Spinal cord (tissue), 10 donors: Measurements from ENCODE around the gene VAMP5. TPM values are rescaled to one million over a fixed set of nuclear protein-coding genes. Genes with fewer than 3 reads are reported as not detected.
"Not testable (repeated sequence)": the region's sequence is repeated elsewhere in the genome, so short reads cannot be mapped to it uniquely, and the experiment has no call there.

Experiments
- DNase-seq, 6 donors: peaks; one replicate each; pipeline versions ENCODE4 v3.0.0 to v3.0.0-alpha.2; 2013 to 2015; ENCODE audit warnings: low spot score in 6 of 6, low read depth in 4 of 6
- H3K27ac ChIP-seq: one replicate; pipeline ENCODE4 v1.5.1; 2013; ENCODE audit warnings: low read depth, low read length, control low read depth
- H3K27me3 ChIP-seq: one replicate; pipeline ENCODE4 v1.6.1; 2013; ENCODE audit warnings: low read length; ENCODE audit not compliant: control insufficient read depth, insufficient read depth
- H3K36me3 ChIP-seq: one replicate; pipeline ENCODE4 v1.6.1; 2013; ENCODE audit warnings: low read length; ENCODE audit not compliant: control insufficient read depth, insufficient read depth
- H3K4me1 ChIP-seq: one replicate; pipeline ENCODE4 v1.6.1; 2013; ENCODE audit warnings: low read length; ENCODE audit not compliant: control insufficient read depth, insufficient read depth
- H3K4me3 ChIP-seq: one replicate; pipeline ENCODE4 v1.5.1; 2013; ENCODE audit warnings: low read depth, low read length, control low read depth
- H3K9me3 ChIP-seq: one replicate; pipeline ENCODE4 v1.6.1; 2013; ENCODE audit warnings: low read length; ENCODE audit not compliant: control insufficient read depth, insufficient read depth
- WGBS: methylation state at CpG from one replicate; pipeline ENCODE4 v1.1.5; 2013; ENCODE audit warnings: missing lambda C conversion rate; ENCODE audit not compliant: insufficient coverage; 5-methylcytosine and 5-hydroxymethylcytosine counted together
- polyA plus RNA-seq, 2 donors: library from polyadenylated mRNA; unstranded; fragments of 120-200 nt; gene quantifications; one replicate each; pipeline ENCODE4 v1.2.1, GENCODE V29; 2013; ENCODE audit not compliant: insufficient read length in 2 of 2
- total RNA-seq, 2 donors: library from RNA; depleted of rRNA in 1 of 2; stranded (reverse); fragments of 120-200 nt in 1 of 2; fragments of >200 nt in 1 of 2; gene quantifications; one replicate each; pipeline versions ENCODE4 v1.2.3 to v1.2.4, GENCODE V29; 2013 to 2014
- donor health status: healthy.

Gene VAMP5
- total and polyA plus RNA-seq, 4 donors, result 13.7 to 45.4 (median 35.3) TPM

DNA sequence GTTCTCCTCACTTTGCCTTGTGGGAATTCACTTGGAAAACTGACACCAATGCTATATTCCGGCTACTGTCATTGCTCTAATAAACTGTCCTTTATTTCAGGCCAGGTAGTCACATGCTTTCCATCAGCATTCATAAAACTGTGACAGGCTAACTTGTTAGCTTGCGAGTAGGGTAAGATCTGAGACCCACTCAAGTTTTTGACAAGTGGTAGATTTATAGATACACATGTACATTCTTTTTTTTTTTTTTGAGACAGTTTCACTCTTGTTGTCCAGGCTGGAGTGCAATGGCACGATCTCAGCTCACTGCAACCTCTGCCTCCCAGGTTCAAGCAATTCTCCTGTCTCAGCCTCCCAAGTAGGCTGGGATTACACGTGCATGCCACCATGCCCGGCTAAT, 33.5 kb downstream of the VAMP5 start:
- 80% methylated on average over 1 of the region's 5 CpGs for WGBS
- peaks cover 20% of the 10 kb centered on the region for H3K4me1 ChIP-seq
- not testable (repeated sequence) for H3K9me3 ChIP-seq, H3K27me3 ChIP-seq, H3K27ac ChIP-seq, DNase-seq
- peak overlapping the region; percentile 70 for H3K4me3 ChIP-seq
- H3K36me3 ChIP-seq, result peaks cover 27% of the 10 kb centered on the region

DNA sequence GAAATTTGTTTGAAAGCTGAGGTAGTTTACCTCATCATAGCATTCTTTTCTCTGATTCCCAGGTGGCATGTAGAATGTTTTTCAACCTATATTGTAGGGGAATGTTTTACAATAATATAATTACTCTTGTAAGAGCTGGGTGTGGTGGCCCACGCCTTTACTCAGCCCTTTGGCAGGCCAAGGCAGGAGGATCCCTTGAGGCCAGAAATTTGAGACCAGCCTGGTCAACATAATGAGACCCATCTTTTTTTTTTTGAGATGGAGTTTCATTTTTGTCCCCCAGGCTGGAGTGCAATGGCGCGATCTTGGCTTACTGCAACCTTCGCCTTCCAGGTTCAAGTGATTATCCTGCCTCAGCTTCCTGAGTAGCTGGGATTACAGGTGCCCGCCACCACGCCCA, 35.4 kb downstream of the VAMP5 start:
- WGBS, result 100% methylated on average over 2 of the region's 6 CpGs
- Histone ChIP-seq H3K9me3 (no peaks in the 10 kb centered on the region), H3K27ac (no peak overlapping the region), H3K4me1 (peaks cover 20% of the 10 kb centered on the region), H3K36me3 (peaks cover 40% of the 10 kb centered on the region), H3K4me3 (no peak overlapping the region), H3K27me3 (no peaks in the 10 kb centered on the region)
- no peak for DNase-seq

DNA sequence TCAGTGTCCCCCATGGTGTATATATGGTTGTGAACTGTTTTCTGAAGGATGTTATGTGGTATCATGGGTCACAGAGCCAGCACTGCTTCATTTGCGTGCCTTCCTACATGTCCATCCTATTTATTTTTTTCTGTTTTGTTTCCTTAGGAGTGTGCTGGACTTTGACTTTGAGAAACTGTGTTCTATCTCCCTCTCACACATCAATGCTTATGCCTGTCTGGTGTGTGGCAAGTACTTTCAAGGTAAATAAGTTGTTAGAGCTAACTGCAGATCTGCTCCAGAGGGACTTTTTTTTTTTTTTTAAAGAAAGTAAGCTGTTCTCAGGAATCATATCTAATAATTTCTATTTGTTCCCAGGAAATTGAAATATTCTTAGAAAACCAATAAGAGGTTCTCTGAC, 37.1 kb downstream of the VAMP5 start:
- H3K27ac ChIP-seq, result no peak overlapping the region
- no peak overlapping the region for H3K4me3 ChIP-seq
- H3K4me1 ChIP-seq, result peaks cover 11% of the 10 kb centered on the region
- DNase-seq, result no peak
- H3K27me3 ChIP-seq, result no peaks in the 10 kb centered on the region
- peaks cover 55% of the 10 kb centered on the region for H3K36me3 ChIP-seq
- WGBS, result no CpG with 5 or more reads among the region's 1 CpG
- no peaks in the 10 kb centered on the region for H3K9me3 ChIP-seq

DNA sequence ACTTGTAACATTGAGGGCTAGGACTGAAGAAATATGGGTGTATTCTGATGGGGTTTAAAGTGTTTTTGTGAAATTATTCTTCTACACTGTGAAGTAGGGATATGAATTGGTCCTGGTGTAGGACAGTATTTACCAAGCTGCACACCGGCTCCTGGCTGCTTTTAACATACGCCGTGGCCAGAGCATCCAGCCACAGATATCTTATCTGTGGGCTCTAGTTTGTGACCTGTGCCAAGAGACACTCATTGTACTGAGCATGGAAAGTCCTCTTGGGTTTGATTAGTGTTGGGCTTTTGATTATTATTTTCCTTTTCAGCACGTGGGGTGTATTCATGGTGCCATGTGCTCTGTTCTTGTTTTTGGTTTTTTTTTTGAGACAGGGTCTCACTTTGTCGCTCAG, 39.8 kb downstream of the VAMP5 start:
- WGBS, result 95% methylated on average over 4 of the region's 5 CpGs
- Histone ChIP-seq H3K27ac (no peak overlapping the region), H3K9me3 (no peaks in the 10 kb centered on the region), H3K4me3 (no peak overlapping the region), H3K27me3 (no peaks in the 10 kb centered on the region), H3K4me1 (peaks cover 2% of the 10 kb centered on the region), H3K36me3 (peaks cover 69% of the 10 kb centered on the region)
- DNase-seq, result no peak

DNA sequence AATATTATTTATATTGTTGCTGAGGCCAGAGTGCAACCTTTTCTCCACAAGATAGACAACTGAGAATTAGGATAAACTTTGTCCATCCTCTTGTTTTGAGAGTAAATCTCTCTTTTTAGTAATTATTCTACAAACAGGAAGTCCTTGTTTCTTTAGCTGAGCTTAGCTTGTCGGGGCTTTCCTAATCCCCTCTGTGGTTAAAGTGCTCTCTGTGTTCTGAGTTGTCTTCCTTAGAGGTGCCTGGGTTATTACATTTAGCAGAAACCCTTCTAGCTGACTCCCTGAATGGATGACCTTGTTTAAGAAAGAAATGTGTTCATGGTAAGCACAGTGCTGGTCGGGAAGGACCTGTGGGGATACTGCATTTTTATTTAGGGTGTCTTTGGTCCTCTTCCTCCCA, 44.4 kb downstream of the VAMP5 start:
- no peaks in the 10 kb centered on the region for H3K4me1 ChIP-seq
- 82% methylated on average over 1 of the region's 2 CpGs for WGBS
- H3K4me3 ChIP-seq, result no peak overlapping the region
- H3K27me3 ChIP-seq, result no peaks in the 10 kb centered on the region
- H3K27ac ChIP-seq, result no peak overlapping the region
- no peaks in the 10 kb centered on the region for H3K9me3 ChIP-seq
- H3K36me3 ChIP-seq, result peaks cover 77% of the 10 kb centered on the region
- no peak for DNase-seq

DNA sequence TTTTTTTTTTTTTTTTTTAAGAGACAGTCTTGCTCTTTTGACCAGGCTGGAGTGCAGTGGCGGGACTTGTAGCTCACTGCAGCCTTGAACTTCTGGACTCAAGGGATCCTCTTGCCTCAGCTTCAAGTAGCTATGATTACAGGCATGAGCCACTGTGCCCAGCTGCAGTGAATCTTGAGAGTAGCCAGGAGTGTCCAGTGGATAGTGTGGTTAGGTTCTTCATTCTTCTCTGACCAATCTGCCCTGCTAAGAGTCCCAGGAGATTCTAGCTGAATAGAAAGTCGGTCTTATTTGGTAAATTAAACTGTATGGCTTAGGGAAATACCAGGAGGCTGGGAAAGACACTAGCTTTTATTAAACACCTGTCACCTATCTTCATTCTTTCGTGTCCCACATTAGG, 47.1 kb downstream of the VAMP5 start:
- H3K4me1 ChIP-seq, result no peaks in the 10 kb centered on the region
- H3K4me3 ChIP-seq, result no peak overlapping the region
- no peaks in the 10 kb centered on the region for H3K27me3 ChIP-seq
- DNase-seq, result no peak
- 100% methylated on average over 1 of the region's 3 CpGs for WGBS
- peaks cover 78% of the 10 kb centered on the region for H3K36me3 ChIP-seq
- H3K9me3 ChIP-seq, result no peaks in the 10 kb centered on the region
- H3K27ac ChIP-seq, result no peak overlapping the region

DNA sequence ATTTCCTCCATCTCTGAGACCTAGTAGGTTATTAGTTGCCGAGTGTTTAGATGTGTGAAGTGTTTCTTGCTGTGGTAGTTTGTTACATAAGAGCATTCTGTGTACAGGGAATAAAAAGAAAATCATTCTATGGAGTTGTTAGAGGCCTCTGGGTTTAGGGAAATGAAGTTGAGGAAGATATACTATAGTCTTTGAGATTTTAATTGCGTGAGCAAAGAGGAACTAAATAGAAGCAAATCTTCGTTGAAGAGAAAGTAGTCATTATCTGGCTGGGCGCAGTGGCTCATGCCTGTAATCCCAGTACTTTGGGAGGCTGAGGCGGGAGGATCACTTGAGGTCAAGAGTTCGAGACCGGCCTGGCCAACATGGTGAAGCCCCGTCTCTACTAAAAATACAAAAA, 50.8 kb downstream of the VAMP5 start:
- Histone ChIP-seq H3K9me3 (no peaks in the 10 kb centered on the region), H3K4me1 (peaks cover 4% of the 10 kb centered on the region), H3K27me3 (no peaks in the 10 kb centered on the region), H3K27ac (no peak overlapping the region), H3K36me3 (peaks cover 79% of the 10 kb centered on the region), H3K4me3 (no peak overlapping the region)
- no peak for DNase-seq
- 93% methylated on average over 5 of the region's 8 CpGs for WGBS

DNA sequence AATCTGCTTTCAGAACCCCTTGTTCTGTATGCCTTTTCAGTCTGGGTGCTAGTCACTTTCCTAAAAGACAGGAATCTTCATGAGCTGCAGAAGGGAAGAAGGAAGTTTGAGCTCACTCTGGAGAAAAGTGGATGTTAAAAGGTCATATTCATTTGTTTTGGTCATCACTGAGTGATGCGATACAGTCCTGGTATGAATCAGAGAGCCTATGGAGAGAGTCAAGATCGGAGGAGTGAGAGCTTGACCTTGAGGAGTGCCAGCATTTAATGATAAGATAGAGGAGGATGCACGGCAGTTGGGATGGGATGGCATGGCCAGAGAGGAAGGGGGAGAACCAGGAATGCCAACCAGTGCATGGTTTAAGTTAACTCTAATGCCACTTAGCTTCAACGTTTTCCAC, 51.4 kb downstream of the VAMP5 start:
- Histone ChIP-seq H3K4me1 (peaks cover 4% of the 10 kb centered on the region), H3K4me3 (no peak overlapping the region), H3K27ac (no peak overlapping the region), H3K9me3 (no peaks in the 10 kb centered on the region), H3K27me3 (no peaks in the 10 kb centered on the region), H3K36me3 (peaks cover 81% of the 10 kb centered on the region)
- 79% methylated on average over 2 of the region's 4 CpGs for WGBS
- DNase-seq, result no peak

DNA sequence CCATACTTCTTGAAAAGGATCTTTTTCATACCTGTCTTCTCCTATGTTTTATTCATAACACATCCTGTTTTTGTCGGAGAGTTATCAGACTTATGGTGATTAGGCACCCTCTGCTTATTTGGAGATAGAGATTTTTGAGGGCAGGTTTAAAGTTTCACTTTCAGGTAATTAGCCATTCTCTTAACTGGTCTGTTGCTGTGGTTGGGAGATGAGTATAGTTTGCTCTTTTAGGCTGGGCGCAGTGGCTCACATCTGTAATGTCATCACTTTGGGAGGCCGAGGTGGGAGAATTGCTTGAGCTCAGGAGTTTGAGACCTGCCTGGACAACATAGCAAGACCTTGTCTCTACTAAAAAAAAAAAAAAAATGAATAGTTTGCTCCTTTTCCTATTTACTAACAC, 58.5 kb downstream of the VAMP5 start:
- no peak overlapping the region for H3K27ac ChIP-seq
- no peak for DNase-seq
- peaks cover 87% of the 10 kb centered on the region for H3K36me3 ChIP-seq
- WGBS, result no CpG with 5 or more reads among the region's 3 CpGs
- no peaks in the 10 kb centered on the region for H3K27me3 ChIP-seq
- no peaks in the 10 kb centered on the region for H3K9me3 ChIP-seq
- H3K4me3 ChIP-seq, result no peak overlapping the region
- H3K4me1 ChIP-seq, result peaks cover 1% of the 10 kb centered on the region
